GM19324 (cell line): ENCODE results near the gene TBC1D19.

Experiments used
- ATAC-seq: cut with Tn5 transposase; IDR thresholded peaks from one replicate; pipeline ENCODE4 v1.9.1; 2021; ENCODE audit warnings: mild to moderate bottlenecking, moderate library complexity; ENCODE audit not compliant: unreplicated experiment, low FRiP score

TBC1D19 gene

GRCh38 chr4:26803211-26803861 is 219.5 kb downstream of the TBC1D19 start:
- no peak for ATAC-seq

- ATAC-seq = no peak
Observed at GRCh38 chr4:26804451-26804850, 220.6 kb downstream of the TBC1D19 start.

- ATAC-seq = no peak
Observed at GRCh38 chr4:26804925-26805324, 221.0 kb downstream of the TBC1D19 start.
